GM19324 (cell line): Measurements from ENCODE around the gene PSME3IP1.

Source experiments
- ATAC-seq: cut with Tn5 transposase; IDR thresholded peaks from one replicate; pipeline ENCODE4 v1.9.1; 2021; ENCODE audit warnings: mild to moderate bottlenecking, moderate library complexity; ENCODE audit not compliant: unreplicated experiment, low FRiP score

Gene PSME3IP1

GRCh38 chr16:57104706-57105105, 81.1 kb downstream of the PSME3IP1 start:
- ATAC-seq = no peak

GRCh38 chr16:57102888-57103851, 82.7 kb downstream of the PSME3IP1 start:
- ATAC-seq = no peak
